ENCODE results near the gene TPI1.

TPI1 gene

DNA sequence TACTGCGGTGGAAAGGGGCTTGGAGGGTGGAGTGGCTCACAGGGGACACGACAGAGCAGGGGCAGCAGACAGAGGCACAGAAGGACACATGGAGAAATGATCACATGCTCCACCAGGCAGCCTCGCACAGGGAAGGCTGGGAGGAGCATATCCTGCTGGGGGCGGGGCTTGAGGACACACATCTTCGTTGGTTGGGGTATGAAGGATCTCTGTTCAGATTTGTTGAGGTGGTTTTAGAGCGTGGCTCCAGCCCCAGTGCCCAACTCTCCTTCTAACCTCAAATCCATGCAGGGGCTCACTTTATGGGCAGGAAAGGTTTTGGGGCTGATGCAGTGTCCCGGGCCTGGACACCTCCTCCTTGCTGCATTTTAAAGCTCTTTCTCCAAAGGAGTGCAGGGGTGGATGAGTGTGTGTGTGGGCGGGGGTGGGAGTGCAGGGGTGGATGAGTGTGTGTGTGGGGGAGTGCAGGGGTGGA is 39.9 kb upstream of the TPI1 start:
- DNase-seq = peak; percentile 60 to 93 (median 84)
- intact Hi-C loops (cut with DNase I) = loop anchor here (5.0 kb wide), 1 partner anchor 75 kb away; the partner anchor contains the start of gene MLF2

DNA sequence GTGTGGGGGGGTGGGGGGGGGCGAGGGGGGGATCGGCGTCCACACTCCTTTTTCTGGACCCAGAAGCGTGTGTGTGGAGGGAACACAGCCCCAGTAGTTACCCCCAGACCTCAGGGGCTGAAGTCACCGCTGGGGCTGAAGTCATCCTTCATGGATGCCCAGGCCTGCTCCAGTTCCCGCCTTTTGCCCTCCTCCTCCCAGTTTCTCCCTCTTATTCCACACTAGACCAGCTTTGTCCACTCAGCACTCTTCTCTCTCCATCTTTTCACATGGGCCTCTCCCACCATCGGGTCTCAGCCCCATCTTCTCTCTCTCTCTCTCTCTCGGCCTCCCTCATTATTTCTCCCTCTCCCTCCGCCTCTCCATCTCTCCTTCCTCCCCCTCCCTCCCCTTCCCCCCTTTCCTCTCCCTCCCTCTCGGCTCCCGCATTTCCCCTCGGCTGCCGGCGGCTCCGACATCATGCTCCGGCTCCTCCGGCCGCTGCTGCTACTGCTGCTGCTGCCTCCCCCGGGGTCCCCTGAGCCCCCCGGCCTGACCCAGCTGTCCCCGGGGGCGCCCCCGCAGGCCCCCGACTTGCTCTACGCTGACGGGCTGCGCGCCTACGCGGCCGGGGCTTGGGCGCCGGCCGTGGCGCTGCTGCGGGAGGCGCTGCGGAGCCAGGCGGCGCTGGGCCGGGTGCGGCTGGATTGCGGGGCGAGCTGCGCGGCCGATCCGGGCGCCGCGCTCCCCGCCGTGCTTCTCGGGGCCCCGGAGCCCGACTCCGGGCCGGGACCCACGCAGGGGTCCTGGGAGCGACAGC is 39.1 kb upstream of the TPI1 start, which contains the start of gene P3H3:
Gene P3H3 (plus strand): TSS at position 426 of the 799 bp plus-strand sequence. CDS start 34 bp downstream, at position 460.
- intact Hi-C loops (cut with DNase I) = loop anchor here (5.0 kb wide), 1 partner anchor 76 kb away; the partner anchor contains the start of gene MLF2
- DNase-seq = peak in 32 of 42 donors; percentile 19 to 73 (median 54)

- intact Hi-C loops (cut with DNase I) = loop anchor here (5.0 kb wide), 1 partner anchor 77 kb away; the partner anchor contains the start of gene MLF2
- peak in 33 of 42 donors; percentile 22 to 81 (median 56) for DNase-seq
Measured at GRCh38 chr12:6828781-6829535, 38.4 kb upstream of the TPI1 start.

DNA sequence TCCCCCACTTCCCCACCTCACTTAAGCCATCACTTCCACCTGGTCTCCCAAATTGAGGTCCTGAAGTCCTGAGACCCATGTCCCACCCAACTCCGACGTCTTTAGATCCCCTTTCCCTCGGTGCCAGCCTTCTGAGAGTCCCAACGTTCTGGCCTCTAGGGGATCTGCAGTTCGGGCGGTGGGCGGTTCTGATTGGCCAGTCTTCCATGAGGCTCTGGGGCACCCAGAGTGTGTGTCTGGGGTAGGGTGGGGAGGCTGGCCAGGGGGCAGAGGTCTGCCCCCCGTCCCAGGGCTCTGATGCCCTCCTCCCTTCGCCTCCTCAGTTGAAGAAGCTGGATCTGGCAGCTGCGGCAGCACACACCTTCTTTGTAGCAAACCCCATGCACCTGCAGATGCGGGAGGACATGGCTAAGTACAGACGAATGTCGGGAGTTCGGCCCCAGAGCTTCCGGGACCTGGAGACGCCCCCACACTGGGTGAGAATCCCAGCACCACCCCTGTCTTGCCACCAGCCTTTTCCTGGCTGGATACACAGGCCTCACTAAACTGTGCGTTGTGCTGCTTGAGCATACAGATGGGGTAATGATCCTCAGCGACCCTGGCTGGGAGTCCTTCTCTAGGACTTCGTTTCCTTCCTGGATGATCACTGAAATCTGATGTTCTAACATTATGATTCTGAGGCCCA is 37.7 kb upstream of the TPI1 start:
- peak in 2 of 42 donors; percentile 26 to 53 for DNase-seq
- intact Hi-C loops (cut with DNase I) = loop anchor here (5.0 kb wide), 1 partner anchor 77 kb away; the partner anchor contains the start of gene MLF2

DNA sequence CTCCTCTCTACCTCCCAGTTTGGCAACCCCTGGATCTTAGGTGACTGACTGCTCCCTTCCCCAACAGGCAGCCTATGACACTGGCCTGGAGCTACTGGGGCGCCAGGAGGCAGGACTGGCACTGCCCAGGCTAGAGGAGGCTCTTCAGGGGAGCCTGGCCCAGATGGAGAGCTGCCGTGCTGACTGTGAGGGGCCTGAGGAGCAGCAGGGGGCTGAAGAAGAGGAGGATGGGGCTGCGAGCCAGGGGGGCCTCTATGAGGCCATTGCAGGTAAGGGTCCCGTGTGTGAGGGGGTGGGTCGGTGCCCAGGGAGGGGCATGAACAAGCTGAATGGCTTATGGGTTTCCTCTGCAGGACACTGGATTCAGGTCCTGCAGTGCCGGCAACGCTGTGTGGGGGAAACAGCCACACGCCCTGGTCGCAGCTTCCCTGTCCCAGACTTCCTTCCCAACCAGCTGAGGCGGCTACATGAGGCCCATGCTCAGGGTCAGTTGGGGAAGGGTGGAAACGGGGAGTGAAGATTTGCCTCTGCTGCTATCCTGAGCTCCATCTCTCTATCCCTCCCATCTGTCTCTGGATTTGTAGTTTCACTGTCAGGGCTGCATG is 36.9 kb upstream of the TPI1 start:
- DNase-seq = no peak
- intact Hi-C loops (cut with DNase I) = no loop called here

DNA sequence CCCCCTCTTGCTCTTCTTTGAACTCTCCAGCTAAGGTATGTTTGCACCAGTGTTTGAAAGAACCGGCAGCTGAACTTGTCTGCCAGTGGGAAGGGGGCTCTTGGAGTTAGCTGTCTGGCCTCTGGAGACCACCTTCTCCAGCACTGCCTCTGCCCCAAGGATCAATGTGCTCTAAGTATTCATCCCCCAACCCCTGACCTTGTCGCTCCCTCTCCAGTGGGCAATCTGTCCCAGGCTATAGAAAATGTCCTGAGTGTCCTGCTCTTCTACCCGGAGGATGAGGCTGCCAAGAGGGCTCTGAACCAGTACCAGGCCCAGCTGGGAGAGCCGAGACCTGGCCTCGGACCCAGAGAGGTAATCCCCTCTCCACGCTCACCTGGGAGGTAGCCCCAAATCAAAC is 36.3 kb upstream of the TPI1 start:
- DNase-seq = no peak
- intact Hi-C loops (cut with DNase I) = no loop called here

GRCh38 chr12:6831450-6831995 is 35.8 kb upstream of the TPI1 start:
- DNase-seq = no peak
- intact Hi-C loops (cut with DNase I) = no loop called here

GRCh38 chr12:6832125-6832524 is 35.2 kb upstream of the TPI1 start:
- no peak for DNase-seq
- intact Hi-C loops (cut with DNase I) = no loop called here

- no peak for DNase-seq
- intact Hi-C loops (cut with DNase I) = no loop called here
Measured at GRCh38 chr12:6833189-6833890, 34.0 kb upstream of the TPI1 start.

DNA sequence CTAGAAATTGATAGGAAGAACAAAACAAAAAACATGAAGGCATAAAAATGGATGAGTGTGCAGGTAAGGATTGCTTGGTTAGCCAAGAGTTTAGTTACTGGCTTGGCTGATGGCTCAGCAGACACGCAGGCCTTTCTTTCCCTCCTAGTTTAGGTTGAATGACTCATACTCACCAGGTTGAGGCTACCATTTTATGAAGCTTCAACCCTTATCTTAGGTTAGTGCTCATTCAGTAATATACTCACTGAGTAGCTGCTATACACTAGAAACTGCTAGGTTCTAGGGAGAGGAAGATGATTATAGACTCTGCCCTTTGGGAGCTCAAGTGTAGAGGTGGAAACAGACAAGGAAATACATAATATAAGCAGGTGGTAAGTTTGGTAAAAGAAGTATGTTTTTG is 33.1 kb upstream of the TPI1 start:
- no peak for DNase-seq
- intact Hi-C loops (cut with DNase I) = no loop called here

GRCh38 chr12:6834873-6835272 is 32.5 kb upstream of the TPI1 start:
- peak in 30 of 42 donors; percentile 31 to 88 (median 60) for DNase-seq
- intact Hi-C loops (cut with DNase I) = no loop called here

DNA sequence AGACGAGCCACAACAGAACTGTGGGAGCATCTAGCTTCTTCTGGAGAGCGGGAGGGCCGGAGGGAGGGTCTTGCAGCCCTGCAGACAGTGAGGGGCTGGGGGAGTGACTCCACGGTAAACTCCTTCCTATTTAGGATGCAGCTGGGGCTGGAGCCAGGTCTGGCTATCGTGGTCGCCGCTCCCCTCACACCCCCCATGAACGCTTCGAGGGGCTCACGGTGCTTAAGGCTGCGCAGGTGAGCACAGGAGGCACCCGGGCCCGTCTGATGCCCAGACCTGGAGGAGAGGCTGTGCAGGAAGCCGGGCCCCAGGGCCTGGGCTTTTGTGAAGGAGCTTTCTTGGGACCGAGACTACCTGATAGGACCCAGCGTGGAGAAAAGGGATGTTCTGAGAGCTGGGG is 30.5 kb upstream of the TPI1 start:
- intact Hi-C loops (cut with DNase I) = no loop called here
- DNase-seq = no peak

DNA sequence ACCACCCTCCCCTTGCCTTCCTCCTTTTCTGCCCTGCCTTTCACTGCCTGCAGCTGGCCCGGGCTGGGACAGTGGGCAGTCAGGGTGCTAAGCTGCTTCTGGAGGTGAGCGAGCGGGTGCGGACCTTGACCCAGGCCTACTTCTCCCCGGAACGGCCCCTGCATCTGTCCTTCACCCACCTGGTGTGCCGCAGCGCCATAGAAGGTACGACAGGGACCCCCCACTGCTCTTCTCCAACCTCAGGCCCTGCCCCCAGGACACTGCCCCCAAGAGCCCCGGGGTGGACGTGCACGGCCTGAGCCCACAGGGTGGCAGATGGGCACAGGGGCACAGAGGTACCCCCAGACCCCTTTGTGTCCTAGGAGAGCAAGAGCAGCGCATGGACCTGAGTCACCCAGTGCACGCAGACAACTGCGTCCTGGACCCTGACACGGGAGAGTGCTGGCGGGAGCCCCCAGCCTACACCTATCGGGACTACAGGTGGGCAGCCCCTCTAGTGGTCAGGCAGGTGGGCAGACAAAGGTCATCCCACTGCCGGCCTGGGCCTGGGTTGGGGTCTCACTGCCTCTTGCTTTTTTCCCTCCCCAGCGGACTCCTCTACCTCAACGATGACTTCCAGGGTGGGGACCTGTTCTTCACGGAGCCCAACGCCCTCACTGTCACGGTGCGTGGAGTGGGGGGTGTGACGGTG is 29.8 kb upstream of the TPI1 start:
- DNase-seq = no peak
- intact Hi-C loops (cut with DNase I) = no loop called here

DNA sequence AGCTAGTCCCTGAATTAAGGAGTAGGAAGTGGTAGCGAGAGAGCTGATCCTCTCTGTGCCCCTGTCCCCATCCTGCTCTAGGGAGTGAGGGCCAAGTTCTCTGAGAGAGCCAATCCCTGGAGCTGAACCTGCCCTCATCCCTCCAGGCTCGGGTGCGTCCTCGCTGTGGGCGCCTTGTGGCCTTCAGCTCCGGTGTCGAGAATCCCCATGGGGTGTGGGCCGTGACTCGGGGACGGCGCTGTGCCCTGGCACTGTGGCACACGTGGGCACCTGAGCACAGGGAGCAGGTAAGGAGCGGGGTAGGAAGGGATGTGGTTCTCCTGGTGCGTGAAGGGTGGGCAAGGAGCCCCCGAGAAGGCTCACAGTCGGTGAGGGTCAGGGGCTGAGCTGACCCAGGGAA is 28.5 kb upstream of the TPI1 start:
- intact Hi-C loops (cut with DNase I) = no loop called here

GRCh38 chr12:6839482-6840201 is 27.7 kb upstream of the TPI1 start:
- intact Hi-C loops (cut with DNase I) = no loop called here
- peak in 1 of 42 donors; percentile 49 for DNase-seq

More for the DNA sequence above, 28.5 kb upstream of the TPI1 start:
- DNase-seq = no peak

DNA sequence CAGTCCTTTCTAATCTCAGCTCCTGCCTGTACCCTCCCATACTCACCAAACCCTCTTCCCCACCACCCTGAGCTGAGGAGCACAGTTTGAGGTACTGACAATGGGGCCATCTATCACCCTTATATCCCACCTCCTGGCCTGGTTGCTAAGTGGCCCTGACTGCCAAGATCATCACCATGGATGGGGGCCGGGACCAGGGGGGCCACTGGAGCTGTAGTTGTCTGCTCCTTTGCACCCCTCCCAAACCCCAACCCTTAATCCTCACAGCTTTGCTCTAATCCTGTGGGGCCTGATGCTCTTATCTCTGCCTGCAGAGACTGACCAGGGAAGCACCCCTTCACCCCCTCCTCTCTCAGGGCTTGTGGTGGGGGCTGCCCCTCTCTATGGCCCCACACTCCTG is 27.0 kb upstream of the TPI1 start:
- intact Hi-C loops (cut with DNase I) = no loop called here
- DNase-seq = no peak
